GM12891 (cell line): ENCODE measurements around the gene ANKS1B.

Experiments
- POLR2A ChIP-seq: IDR thresholded peaks from 2 replicates; pipeline ENCODE4 v1.6.1; 2011; ENCODE audit warnings: low read depth, low read length, control low read depth
- POLR2AphosphoS5 ChIP-seq: IDR thresholded peaks from 2 replicates; pipeline ENCODE4 v1.6.1; 2011; ENCODE audit warnings: low read depth, low read length, control low read depth

DNA sequence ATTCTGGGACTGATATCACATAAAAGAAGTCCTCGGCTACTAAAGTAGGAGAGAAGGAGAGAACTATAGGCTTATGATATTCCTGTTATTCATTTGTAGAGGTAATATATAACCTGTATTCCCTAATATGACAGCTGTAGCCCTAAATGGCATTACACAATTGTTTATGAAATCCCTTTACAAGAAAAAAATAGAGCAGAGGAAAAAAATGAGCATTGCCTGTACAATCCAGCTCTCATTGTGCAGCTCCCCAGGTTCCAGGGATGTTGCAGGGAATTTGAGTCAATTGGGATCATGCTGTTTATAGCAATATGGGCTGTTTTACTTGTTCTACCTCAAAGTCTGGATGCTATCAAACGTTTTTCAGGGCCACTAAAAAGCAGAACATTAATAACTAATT lies 1166.5 kb downstream of the ANKS1B start:
- no peak for TF ChIP-seq POLR2AphosphoS5
- TF ChIP-seq POLR2A: no peak
